Fibroblast of lung (primary cell): Measurements from ENCODE around the gene CAMK2B.

ENCODE experiments used
- EZH2 ChIP-seq: IDR thresholded peaks from 2 replicates; pipeline ENCODE4 v1.5.1; 2012; ENCODE audit warnings: low read length, control low read depth, mild to moderate bottlenecking; ENCODE audit errors: missing control alignments
- TF ChIP-seq, protein P1 (sequence below), 2 donors: IDR thresholded peaks in 1 of 2; conservative IDR thresholded peaks in 1 of 2; 1 replicate in 1 of 2; 2 replicates in 1 of 2; pipeline ENCODE4 v1.5.1; 2011 to 2012; ENCODE audit warnings: low read length in 2 of 2, control low read depth in 1 of 2, inconsistent platforms in 1 of 2, low read depth in 1 of 2, mild to moderate bottlenecking in 1 of 2

DNA sequence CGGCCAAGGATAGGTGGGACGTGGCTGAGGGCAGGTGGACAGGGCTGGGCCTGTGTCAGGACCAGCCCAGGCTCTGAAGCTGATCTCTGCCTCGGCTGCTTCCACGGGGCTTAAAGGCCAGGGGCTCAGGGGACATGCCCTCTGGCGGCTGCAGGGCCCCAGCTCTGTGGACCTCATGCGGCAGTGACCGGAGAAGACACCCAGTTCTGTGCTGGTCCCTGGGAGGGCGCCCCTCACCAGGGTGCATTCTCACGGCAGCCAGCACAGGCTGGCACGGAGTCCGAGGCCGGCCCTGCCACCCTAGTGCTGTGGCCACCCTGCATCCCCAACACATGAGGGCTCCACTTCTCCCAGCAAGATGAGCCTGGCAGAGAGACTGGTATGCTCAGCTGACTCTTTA, 94.3 kb downstream of the CAMK2B start:
- TF ChIP-seq EZH2: no peak
- TF ChIP-seq, protein P1, sequence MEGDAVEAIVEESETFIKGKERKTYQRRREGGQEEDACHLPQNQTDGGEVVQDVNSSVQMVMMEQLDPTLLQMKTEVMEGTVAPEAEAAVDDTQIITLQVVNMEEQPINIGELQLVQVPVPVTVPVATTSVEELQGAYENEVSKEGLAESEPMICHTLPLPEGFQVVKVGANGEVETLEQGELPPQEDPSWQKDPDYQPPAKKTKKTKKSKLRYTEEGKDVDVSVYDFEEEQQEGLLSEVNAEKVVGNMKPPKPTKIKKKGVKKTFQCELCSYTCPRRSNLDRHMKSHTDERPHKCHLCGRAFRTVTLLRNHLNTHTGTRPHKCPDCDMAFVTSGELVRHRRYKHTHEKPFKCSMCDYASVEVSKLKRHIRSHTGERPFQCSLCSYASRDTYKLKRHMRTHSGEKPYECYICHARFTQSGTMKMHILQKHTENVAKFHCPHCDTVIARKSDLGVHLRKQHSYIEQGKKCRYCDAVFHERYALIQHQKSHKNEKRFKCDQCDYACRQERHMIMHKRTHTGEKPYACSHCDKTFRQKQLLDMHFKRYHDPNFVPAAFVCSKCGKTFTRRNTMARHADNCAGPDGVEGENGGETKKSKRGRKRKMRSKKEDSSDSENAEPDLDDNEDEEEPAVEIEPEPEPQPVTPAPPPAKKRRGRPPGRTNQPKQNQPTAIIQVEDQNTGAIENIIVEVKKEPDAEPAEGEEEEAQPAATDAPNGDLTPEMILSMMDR (conservative IDR thresholded peaks at IDR 0.05 in 1 of 2, IDR thresholded peaks at IDR 0.05 in 1 of 2; ENCODE audit: low read depth in 1 of 2, low read length in 2 of 2): no peak
